GM21825 (cell line): Measurements from ENCODE around the gene RNF125.
"Not testable (repeated sequence)": the region's sequence is repeated elsewhere in the genome, so short reads cannot be mapped to it uniquely, and the experiment has no call there.

Experiments used
- ATAC-seq: cut with Tn5 transposase; IDR thresholded peaks from one replicate; pipeline ENCODE4 v1.9.1; 2021; ENCODE audit warnings: mild to moderate bottlenecking, moderate library complexity; ENCODE audit not compliant: unreplicated experiment

The RNF125 gene

DNA sequence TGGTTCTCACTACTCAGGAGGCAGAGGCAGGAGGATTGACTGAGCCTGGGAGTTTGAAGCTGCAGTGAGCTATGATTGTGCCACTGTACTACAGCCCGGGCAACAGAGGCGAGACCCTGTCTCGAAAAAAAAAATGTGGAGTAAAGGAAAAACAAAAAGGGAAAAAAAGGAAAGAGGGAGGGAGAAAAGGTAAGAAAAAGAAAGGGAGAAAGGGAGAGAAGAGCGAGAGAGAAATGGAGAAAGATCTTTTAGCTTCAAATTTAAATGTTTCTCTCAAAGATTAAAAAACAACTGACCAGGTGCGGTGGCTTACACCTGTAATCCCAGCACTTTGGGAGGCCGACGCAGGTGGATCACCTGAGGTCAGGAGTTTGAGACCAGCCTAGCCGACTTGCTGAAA is 65.2 kb downstream of the RNF125 start:
- no peak for ATAC-seq

DNA sequence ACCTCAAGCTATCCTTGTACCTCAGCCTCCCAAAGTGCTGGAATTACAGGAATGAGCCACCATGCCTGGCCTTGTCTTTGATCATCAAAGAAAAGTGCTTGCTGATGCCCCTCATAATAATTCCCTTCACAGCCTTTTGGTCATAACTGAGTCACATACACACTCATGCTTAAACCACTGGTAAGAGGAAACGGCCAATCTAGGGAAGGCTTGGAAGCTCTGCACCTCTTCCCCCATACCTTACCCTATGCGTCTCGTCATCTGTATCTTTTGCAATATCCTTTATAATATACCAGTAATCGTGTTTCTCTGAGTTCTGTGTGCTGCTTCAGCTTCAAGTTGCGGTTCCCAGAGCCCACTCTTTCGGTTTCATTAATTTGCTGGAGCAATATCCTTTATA is 68.3 kb downstream of the RNF125 start:
- no peak for ATAC-seq

- not testable (repeated sequence) for ATAC-seq
These were observed 72.2 kb downstream of the RNF125 start for GRCh38 chr18:32090831-32091230.

- ATAC-seq = no peak
These were observed 72.7 kb downstream of the RNF125 start for GRCh38 chr18:32091325-32091723.

DNA sequence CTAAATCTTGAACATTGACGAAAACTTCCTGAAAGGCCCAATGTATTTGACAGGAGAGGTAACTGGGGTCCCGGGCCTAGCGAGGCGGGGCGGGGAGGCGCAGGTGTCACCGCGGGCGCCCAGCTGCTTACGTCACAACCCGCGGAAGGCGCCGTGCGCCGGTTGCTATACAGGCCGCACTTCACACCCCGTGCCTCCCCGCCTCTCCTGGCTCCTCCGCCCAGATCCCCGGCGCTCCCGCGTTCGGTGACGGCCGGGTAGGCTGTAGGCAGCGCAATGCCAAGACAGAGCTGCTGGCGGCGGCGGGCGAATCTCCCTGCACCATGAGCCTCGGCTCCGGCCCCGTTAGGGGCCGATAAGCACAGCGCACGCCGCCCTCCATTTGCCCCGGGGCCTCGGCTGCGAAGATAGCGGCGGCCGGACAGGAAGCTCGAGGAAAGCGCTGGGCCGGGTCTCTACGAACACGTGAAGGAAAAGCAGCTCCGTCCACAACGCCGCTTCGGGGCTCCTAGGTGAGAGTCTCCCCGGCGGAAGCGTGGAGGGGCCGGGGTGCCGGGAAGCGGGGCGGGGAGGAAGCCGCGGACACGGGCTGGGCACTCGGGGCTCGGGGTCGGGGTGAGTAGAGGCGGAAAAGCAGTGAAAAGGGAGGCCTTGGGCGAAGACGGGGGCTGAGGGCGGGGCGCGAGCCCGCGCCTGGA is 73.2 kb downstream of the RNF125 start, which contains the start of gene RNF138:
Gene RNF138 (plus strand): TSS at position 151 of the 698 bp plus-strand sequence. CDS start 903 bp downstream, outside the sequence.
- peak; percentile 57 for ATAC-seq

DNA sequence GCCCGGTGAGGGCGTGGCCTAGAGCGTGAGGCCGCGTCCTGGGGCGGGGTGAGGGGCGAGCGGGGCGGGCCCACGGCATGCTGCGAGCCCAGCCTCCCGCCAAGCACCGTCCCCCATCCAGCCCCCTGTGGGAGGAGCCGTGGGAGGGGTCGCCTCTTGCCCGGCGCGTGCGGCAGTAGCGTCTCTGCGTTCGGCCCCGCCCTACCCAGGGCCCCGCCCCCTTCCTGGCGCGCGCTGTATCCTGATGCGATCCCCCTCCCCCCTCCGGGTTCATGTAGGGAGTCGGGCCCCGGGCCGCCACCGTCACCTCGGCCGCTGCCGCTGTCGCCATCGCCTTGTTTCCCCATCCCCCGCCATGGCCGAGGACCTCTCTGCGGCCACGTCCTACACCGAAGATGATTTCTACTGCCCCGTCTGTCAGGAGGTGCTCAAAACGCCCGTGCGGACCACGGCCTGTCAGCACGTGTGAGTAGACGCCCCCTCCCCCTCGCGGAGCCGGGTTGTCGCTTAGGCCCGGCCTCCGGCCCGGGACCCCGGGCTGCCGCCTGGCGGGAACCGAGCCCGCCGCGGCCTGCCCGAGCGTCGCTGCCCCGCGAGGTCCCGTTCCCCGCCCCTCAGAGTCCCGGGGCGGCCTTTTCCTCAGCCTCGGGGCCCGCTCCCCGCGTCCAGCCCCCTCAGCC is 73.9 kb downstream of the RNF125 start:
- peak; percentile 84 for ATAC-seq

- ATAC-seq = peak; percentile 22
These were observed 74.5 kb downstream of the RNF125 start for GRCh38 chr18:32093102-32093511.

- no peak for ATAC-seq
These were observed 74.9 kb downstream of the RNF125 start for GRCh38 chr18:32093523-32093922.

- no peak for ATAC-seq
These were observed 76.7 kb downstream of the RNF125 start for GRCh38 chr18:32095192-32095899.

DNA sequence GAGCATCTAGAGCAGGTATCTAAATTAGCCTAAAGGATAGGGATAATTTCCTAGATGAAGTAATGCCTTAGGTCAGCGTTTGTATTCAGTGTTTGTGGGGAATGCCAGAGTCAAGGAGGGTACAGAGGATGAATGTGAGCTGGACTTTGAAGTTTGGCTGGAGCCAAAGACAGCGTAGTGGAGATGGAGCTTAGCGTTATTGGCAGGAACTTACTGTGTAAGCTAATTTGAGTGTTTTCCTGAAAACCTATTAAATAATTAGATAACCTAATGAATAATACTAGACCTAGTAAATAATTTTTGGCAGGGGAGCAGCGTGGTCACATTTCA is 77.2 kb downstream of the RNF125 start:
- no peak for ATAC-seq

GRCh38 chr18:32096946-32097345 is 78.3 kb downstream of the RNF125 start:
- no peak for ATAC-seq

DNA sequence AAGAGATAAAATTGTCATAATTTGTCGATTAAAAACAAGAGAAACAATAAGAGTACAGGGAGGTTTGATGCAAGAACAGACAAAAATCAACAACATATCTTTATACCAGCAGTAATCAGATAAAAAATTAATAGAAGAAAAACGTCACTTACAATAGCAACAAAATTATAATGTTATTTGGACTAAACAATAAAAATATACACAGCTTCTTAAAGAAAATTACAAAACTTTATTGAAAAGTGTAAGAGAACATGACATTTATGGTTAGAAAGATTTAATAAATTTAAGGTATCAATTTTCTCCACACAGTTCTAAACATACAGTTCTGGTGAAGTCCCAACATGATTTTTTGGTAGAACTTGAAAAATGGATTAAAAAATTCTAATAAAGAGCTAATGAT is 85.9 kb downstream of the RNF125 start:
- ATAC-seq = no peak

- no peak for ATAC-seq
These were observed 91.4 kb downstream of the RNF125 start for GRCh38 chr18:32110005-32110404.

GRCh38 chr18:32111706-32112105 is 93.1 kb downstream of the RNF125 start:
- no peak for ATAC-seq

- ATAC-seq = no peak
These were observed 94.2 kb downstream of the RNF125 start for GRCh38 chr18:32112826-32113225.

DNA sequence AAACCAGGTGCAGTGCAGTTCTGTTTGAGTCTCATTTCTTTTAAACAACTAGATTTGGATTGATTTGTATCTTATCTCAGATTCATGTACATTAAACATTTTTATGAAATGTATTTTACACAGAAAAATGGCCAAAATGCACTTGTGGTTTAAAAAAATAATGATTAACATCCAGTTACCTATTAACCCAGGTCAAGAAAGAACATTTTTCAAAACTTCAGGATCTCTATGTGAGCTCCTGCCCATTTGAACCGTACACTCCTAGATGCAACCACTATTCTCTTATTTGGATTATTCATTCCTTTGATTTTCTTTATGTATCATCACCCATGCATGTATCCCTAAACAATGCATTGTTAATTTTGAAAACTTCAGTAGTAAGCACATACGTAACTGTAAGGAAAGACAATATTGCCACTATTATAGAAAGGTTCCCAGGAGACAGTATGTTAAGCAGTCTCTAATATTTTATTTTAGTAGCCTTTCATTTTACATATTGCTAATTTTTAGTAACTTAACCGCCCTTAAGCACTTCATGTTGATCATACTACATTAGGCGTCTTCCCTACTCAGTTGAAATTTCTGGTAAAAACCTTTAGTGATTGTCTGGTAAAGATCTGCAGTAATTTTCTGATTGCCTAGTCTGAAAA is 95.8 kb downstream of the RNF125 start:
- no peak for ATAC-seq

DNA sequence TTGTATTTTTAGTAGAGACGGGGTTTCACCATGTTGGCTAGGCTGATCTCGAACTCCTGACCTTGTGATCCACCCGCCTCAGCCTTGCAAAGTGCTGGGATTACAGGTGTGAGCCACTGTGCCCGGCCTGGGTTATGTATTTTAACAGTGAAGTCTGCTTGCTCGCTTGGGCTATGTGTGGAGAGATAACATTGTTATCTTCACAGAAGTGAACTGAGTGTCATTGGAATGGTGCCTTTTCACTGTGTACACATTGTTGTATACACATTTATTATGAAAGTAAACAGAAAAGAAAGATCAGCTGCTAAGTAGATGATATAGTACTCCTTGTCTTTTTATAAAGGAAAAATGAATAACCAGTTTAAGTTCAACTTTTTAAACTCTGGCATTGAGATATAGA is 103.4 kb downstream of the RNF125 start:
- no peak for ATAC-seq
